SHP77 (cell line): Measurements from ENCODE around the gene VAMP3.
A peak's percentile ranks its signal among the peaks of the same experiment; 100 is the strongest.

Experiments
- DNase-seq, 2 experiments: peaks; one replicate each; lab custom pipeline; 2025; lab: John Stamatoyannopoulos, UW

Gene VAMP3

GRCh38 chr1:7770997-7771822 is at the start of gene VAMP3:
Gene VAMP3 (plus strand): TSS chr1:7771296. CDS start chr1:7771384, 88 bp downstream.
- peak; percentile 32 to 44 for DNase-seq

DNA sequence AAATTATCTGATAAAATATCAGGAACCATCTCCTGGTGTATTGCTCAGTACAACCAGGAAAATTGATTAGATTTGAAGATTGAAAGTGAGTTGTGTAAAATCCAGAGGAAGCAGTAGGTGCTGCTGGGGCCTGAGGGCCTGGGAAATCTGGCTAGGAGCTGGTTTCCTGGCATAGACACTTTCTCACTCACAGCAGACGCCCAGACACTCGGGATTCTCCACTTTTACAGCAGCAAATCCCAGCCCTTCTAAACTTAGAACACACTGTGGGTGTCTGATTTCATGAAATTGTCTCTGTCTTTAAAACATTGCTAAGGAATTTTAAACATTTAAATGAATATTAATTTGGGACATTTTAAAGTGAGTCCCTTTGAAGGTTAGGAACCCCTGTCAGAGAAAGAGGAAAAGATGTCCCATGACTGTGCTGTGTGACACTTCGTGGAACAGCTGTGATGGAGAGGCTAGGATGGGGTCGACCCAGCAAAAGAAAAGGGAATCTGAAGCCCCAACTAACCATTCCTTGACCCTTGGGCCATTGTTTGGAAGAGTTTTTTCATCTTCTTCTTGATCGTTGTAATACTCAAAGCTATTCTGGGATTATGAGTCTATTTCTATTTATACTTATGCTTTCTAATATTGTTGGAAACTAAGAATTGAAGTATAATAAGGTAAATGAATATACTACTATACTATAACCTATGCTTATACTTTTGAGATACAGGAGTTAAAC is 49.0 kb upstream of the VAMP3 start:
- no peak for DNase-seq

- DNase-seq, result no peak
Observed at GRCh38 chr1:7722670-7723012, 48.5 kb upstream of the VAMP3 start.

GRCh38 chr1:7726623-7727022 is 44.5 kb upstream of the VAMP3 start:
- no peak for DNase-seq

DNA sequence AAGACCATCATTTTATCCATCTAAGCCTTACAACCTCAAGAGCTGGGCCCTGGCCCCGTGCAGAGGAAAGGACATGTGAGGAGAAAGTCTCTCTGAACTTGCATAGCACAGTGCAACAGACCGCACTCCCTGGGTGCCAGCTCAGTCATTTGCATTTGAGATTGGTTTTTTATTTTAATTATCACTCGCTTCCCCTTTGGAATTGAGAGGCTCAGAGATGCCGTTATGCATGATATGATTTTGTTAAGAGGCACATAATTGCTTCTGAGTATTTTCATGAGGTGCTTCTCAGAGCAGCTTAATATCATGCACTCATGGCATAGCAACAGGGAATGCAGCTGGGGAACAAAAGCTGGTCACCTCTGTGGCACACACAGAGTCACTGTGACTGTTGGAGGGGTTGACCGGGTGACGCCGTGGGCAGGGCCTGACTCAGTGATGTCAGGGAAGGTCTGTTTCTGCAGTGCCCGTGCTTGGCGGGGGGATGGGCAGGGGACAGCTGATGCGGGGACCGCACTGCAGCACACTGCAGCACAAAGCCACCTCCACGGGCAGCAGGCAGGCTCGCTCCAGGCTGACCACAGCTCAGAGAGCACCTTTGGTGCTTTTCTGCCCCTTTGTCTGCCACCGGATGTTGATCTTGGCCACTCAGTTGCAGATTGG is 43.2 kb upstream of the VAMP3 start:
- peak in 1 of 2 experiments; percentile 3 for DNase-seq

DNA sequence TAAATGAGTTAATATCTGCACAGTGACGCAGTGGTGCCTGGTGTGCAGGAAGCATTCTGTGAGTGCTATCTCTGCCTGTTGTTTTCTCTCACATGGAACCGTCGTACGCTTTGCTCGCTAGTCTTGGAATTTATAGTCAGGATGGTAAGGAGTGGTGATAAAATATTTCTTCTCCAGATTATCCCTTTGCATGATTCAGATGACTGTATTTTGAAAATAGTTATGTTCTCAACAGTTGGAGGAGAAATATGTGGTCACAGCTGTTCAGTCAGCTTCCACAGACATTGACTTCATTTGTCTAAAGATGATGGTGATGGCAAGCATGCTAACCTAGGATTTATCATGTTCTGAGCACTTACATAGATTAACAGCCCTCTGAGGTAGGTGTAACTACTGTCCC is 41.3 kb upstream of the VAMP3 start:
- DNase-seq, result no peak

- DNase-seq, result no peak
Observed at GRCh38 chr1:7732331-7732730, 38.8 kb upstream of the VAMP3 start.

GRCh38 chr1:7733276-7733675 is 37.8 kb upstream of the VAMP3 start:
- DNase-seq, result no peak

DNA sequence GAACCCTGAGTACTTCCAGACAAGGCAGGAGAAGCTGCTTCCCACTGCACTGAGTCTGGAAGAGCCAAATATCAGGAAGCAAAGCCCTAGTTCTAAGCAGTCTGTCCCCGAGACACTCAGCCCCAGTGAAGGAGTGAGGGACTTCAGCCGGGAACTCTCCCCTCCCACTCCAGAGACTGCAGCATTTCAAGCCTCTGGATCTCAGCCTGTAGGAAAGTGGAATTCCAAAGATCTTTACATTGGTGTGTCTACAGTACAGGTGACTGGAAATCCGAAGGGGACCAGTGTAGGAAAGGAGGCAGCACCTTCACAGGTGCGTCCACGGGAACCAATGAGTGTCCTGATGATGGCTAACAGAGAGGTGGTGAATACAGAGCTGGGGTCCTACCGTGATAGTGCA is 33.1 kb upstream of the VAMP3 start:
- DNase-seq, result no peak

DNA sequence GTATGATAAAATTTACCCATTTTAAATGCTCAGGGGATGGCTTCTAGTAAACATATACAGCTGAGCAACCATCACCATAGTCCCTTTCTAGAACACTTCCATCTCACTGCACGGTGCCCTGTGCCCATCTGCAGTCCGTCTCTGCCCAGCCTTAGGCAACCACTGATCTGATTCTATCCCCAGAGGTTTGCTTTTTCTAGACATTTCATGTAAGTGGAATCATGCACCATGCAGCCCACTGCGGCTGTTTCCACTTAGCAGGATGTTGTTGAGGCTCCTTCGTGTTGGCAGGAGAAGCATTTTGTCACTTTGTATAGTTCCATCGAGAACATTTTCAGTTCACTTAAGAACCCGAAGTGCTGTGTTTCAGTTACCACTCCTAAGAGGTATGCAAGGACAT is 27.8 kb upstream of the VAMP3 start:
- DNase-seq, result no peak

GRCh38 chr1:7744882-7745281 is 26.2 kb upstream of the VAMP3 start:
- DNase-seq, result no peak

DNA sequence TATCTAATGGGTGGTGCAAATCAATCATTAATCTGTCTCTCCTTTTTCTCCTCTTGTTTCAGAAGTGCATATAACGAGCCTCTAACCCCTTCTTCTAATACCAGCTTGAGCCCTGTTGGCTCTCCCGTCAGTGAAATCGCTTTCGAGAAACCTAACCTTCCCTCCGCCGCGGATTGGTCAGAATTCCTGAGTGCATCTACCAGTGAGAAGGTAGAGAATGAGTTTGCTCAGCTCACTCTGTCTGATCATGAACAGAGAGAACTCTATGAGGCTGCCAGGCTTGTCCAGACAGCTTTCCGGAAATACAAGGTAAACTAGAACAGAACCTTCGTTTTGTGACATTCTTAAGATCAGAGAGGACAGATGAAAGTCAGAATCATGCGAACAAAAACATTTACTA is 25.3 kb upstream of the VAMP3 start:
- DNase-seq, result no peak

DNA sequence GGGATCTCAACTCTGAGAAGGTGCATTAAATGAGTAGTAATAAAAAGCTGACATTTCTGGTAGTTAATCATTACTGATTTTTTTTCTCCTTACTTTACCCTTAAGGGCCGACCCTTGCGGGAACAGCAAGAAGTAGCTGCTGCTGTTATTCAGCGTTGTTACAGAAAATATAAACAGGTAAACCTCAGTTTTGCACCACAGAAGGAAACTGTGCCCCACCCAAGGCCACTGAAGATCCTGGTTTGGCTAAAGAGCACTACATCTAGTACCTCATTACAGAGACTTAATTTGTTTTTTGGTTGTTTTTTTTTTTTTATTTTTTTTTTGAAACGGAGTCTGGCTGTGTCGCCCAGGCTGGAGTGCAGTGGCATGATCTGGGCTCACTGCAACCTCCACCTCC is 23.5 kb upstream of the VAMP3 start:
- DNase-seq, result no peak

- DNase-seq, result no peak
Observed at GRCh38 chr1:7749126-7749525, 22.0 kb upstream of the VAMP3 start.

DNA sequence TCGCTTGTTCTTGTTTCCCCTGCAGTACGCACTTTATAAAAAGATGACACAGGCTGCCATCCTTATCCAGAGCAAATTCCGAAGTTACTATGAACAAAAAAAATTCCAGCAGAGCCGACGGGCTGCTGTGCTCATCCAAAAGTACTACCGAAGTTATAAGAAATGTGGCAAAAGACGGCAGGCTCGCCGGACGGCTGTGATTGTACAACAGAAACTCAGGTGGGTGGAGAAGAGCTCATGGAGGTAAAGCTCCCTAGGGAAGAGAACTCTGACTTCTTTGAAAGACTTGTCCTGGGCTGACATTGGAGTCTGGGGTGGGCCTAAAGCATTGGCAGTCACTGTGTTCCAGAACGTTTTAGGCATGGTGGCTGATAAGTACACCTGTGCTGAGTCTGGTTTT is 19.9 kb upstream of the VAMP3 start:
- no peak for DNase-seq

DNA sequence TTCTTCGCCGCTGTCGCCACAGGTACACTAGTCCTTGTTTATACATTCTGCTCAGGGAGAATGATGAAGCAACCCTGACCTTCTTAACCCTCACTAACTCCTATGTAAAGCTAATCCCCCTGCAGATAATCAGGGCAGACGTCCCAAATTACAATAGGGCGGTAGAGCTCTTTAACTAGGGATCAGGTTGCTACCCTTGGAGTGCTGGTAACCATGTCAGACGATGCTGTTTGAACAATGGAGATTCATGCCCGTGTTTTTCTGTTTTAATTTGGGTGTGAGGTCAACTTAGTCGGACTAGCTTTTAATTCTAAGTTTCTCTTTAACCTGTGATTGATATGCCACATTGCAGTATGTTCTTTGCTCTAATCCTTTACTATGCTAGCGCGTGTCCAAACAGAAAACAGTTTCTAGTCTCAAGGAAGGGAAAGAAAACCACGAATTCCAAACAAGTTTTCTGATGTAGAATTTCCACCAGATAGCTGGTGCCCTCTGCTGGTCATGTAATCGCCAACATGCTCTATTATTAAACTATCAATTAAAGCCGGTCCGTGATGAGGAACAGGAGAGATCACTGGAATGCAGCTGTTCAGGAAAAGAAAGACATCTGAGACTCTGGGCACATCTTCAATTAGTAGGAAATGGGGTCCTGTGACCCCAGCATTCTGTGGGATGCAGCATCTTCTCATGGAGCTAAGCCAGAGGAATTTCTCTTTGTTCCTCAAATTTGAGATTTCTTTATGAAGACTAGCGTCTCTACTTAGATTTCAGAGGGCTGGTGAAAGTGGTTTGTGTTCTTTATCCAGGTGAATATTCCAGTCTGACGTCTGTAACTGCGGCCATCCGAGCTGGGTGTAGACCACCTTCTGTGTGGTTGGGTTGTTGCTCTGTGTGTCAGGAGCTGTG is 18.3 kb upstream of the VAMP3 start:
- DNase-seq, result peak; percentile 49 to 53

GRCh38 chr1:7753641-7754040 is 17.5 kb upstream of the VAMP3 start:
- no peak for DNase-seq

GRCh38 chr1:7754234-7754633 is 16.9 kb upstream of the VAMP3 start:
- no peak for DNase-seq

- DNase-seq, result peak; percentile 6 to 8
Observed at GRCh38 chr1:7755448-7755847, 15.6 kb upstream of the VAMP3 start.

DNA sequence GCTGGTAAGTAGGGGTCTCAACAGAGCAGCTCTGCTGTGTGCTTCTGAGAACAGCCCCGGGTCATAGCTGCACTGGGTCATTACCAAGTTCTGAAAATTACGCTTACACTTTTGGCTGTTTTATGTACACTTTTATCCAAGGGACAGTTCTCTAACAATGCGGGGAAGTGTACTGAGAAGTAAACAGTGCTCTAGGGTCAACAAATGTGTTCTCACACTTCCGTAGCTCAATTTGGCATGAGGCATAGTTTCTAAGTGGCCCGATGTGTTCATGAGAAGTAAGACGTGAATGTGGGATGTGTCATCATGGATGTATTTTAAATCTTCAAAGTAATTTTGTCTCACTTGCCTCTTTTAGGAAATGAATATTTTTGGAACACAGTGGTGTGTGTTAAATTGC is 10.9 kb upstream of the VAMP3 start:
- DNase-seq, result no peak

DNA sequence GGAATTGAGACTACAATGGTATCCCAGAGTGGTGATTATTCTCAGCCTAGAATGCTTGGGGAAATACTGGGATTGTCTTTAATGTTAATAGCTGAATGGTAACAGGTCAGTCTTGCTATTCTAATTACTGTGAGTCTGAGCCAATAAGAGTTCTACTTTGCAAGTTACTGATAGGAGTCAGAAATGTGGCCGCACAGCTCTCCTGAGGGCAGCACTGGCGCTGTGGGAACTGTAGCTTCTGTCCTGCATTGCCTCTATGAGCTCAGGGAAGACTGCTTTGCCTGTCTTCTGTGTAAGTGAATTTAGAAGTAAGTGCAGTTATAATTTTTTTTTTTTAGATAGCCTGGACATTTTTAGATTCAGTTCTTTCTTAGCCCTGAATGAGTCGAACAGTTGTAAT is 10.0 kb upstream of the VAMP3 start:
- DNase-seq, result no peak

DNA sequence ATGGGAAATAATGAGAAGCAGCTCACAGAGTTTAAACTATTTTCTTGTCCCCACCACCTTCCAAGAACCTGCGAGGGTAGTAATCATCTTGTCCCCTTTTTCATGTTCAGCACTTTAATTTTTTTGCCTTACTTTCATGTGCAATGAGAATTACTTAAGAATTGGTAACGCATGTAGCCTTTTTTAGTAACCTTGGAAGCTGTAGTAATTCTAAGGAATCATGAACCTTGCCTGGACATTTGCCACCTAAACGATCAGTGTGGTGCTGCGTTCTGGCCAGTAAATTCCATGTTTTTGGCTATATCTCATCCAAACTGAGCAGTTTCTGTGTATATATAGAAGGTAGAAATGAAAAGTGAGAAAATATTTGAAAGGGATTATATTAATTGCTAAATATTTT is 3.9 kb upstream of the VAMP3 start:
- no peak for DNase-seq
